ENCODE data around the gene NTM.

NTM gene

GRCh38 chr11:131638889-131639288, 268.5 kb downstream of the NTM start:
- Histone ChIP-seq H3K9ac (ENCODE audit: low read depth in 1 of 2, low read length in 2 of 2) (no peak overlapping the region), H3K4me3 (ENCODE audit: low read length in 2 of 2) (no peak overlapping the region), H3K9me3 (ENCODE audit: control insufficient read depth in 2 of 2, low read length in 2 of 2) (no peaks in the 10 kb centered on the region), H3K4me1 (ENCODE audit: control insufficient read depth in 2 of 2, insufficient read depth in 2 of 2, low read length in 2 of 2) (no peaks in the 10 kb centered on the region), H3K27ac (ENCODE audit: low read depth in 2 of 2, low read length in 2 of 2) (no peak overlapping the region), H3K27me3 (ENCODE audit: control insufficient read depth in 2 of 2, insufficient read depth in 2 of 2, low read length in 2 of 2) (no peaks in the 10 kb centered on the region), H3K36me3 (ENCODE audit: control insufficient read depth in 2 of 2, insufficient read depth in 2 of 2, low read length in 2 of 2) (no peaks in the 10 kb centered on the region)

- Histone ChIP-seq H3K27ac (ENCODE audit: low read depth in 2 of 2, low read length in 2 of 2) (no peak overlapping the region), H3K27me3 (ENCODE audit: control insufficient read depth in 2 of 2, insufficient read depth in 2 of 2, low read length in 2 of 2) (no peaks in the 10 kb centered on the region), H3K36me3 (ENCODE audit: control insufficient read depth in 2 of 2, insufficient read depth in 2 of 2, low read length in 2 of 2) (no peaks in the 10 kb centered on the region), H3K9ac (ENCODE audit: low read depth in 1 of 2, low read length in 2 of 2) (no peak overlapping the region), H3K4me1 (ENCODE audit: control insufficient read depth in 2 of 2, insufficient read depth in 2 of 2, low read length in 2 of 2) (no peaks in the 10 kb centered on the region), H3K9me3 (ENCODE audit: control insufficient read depth in 2 of 2, low read length in 2 of 2) (no peaks in the 10 kb centered on the region), H3K4me3 (ENCODE audit: low read length in 2 of 2) (no peak overlapping the region)
These were observed 269.9 kb downstream of the NTM start for GRCh38 chr11:131640320-131640719.

- Histone ChIP-seq H3K9me3 (ENCODE audit: control insufficient read depth in 2 of 2, low read length in 2 of 2) (no peaks in the 10 kb centered on the region), H3K27ac (ENCODE audit: low read depth in 2 of 2, low read length in 2 of 2) (no peak overlapping the region), H3K36me3 (ENCODE audit: control insufficient read depth in 2 of 2, insufficient read depth in 2 of 2, low read length in 2 of 2) (no peaks in the 10 kb centered on the region), H3K4me3 (ENCODE audit: low read length in 2 of 2) (no peak overlapping the region), H3K4me1 (ENCODE audit: control insufficient read depth in 2 of 2, insufficient read depth in 2 of 2, low read length in 2 of 2) (no peaks in the 10 kb centered on the region), H3K9ac (ENCODE audit: low read depth in 1 of 2, low read length in 2 of 2) (no peak overlapping the region), H3K27me3 (ENCODE audit: control insufficient read depth in 2 of 2, insufficient read depth in 2 of 2, low read length in 2 of 2) (no peaks in the 10 kb centered on the region)
These were observed 272.5 kb downstream of the NTM start for GRCh38 chr11:131642756-131643531.

- Histone ChIP-seq H3K9ac (ENCODE audit: low read depth in 1 of 2, low read length in 2 of 2) (no peak overlapping the region), H3K36me3 (ENCODE audit: control insufficient read depth in 2 of 2, insufficient read depth in 2 of 2, low read length in 2 of 2) (no peaks in the 10 kb centered on the region), H3K27me3 (ENCODE audit: control insufficient read depth in 2 of 2, insufficient read depth in 2 of 2, low read length in 2 of 2) (no peaks in the 10 kb centered on the region), H3K27ac (ENCODE audit: low read depth in 2 of 2, low read length in 2 of 2) (no peak overlapping the region), H3K9me3 (ENCODE audit: control insufficient read depth in 2 of 2, low read length in 2 of 2) (no peaks in the 10 kb centered on the region), H3K4me1 (ENCODE audit: control insufficient read depth in 2 of 2, insufficient read depth in 2 of 2, low read length in 2 of 2) (no peaks in the 10 kb centered on the region), H3K4me3 (ENCODE audit: low read length in 2 of 2) (no peak overlapping the region)
These were observed 273.9 kb downstream of the NTM start for GRCh38 chr11:131644204-131644795.

- Histone ChIP-seq H3K4me1 (ENCODE audit: control insufficient read depth in 2 of 2, insufficient read depth in 2 of 2, low read length in 2 of 2) (no peaks in the 10 kb centered on the region), H3K27ac (ENCODE audit: low read depth in 2 of 2, low read length in 2 of 2) (no peak overlapping the region), H3K9ac (ENCODE audit: low read depth in 1 of 2, low read length in 2 of 2) (no peak overlapping the region), H3K9me3 (ENCODE audit: control insufficient read depth in 2 of 2, low read length in 2 of 2) (no peaks in the 10 kb centered on the region), H3K27me3 (ENCODE audit: control insufficient read depth in 2 of 2, insufficient read depth in 2 of 2, low read length in 2 of 2) (no peaks in the 10 kb centered on the region), H3K4me3 (ENCODE audit: low read length in 2 of 2) (no peak overlapping the region), H3K36me3 (ENCODE audit: control insufficient read depth in 2 of 2, insufficient read depth in 2 of 2, low read length in 2 of 2) (no peaks in the 10 kb centered on the region)
These were observed 274.8 kb downstream of the NTM start for GRCh38 chr11:131645237-131645636.

- H3K4me1 ChIP-seq (ENCODE audit: control insufficient read depth in 2 of 2, insufficient read depth in 2 of 2, low read length in 2 of 2), result no peaks in the 10 kb centered on the region
- no peak overlapping the region for H3K9ac ChIP-seq (ENCODE audit: low read depth in 1 of 2, low read length in 2 of 2)
- H3K9me3 ChIP-seq (ENCODE audit: control insufficient read depth in 2 of 2, low read length in 2 of 2), result no peaks in the 10 kb centered on the region
- no peaks in the 10 kb centered on the region for H3K36me3 ChIP-seq (ENCODE audit: control insufficient read depth in 2 of 2, insufficient read depth in 2 of 2, low read length in 2 of 2)
- H3K27ac ChIP-seq (ENCODE audit: low read depth in 2 of 2, low read length in 2 of 2), result no peak overlapping the region
- H3K27me3 ChIP-seq (ENCODE audit: control insufficient read depth in 2 of 2, insufficient read depth in 2 of 2, low read length in 2 of 2), result no peaks in the 10 kb centered on the region
- no peak overlapping the region for H3K4me3 ChIP-seq (ENCODE audit: low read length in 2 of 2)
These were observed 279.4 kb downstream of the NTM start for GRCh38 chr11:131649856-131650255.

- no peaks in the 10 kb centered on the region for H3K27me3 ChIP-seq (ENCODE audit: control insufficient read depth in 2 of 2, insufficient read depth in 2 of 2, low read length in 2 of 2)
- no peak overlapping the region for H3K27ac ChIP-seq (ENCODE audit: low read depth in 2 of 2, low read length in 2 of 2)
- H3K36me3 ChIP-seq (ENCODE audit: control insufficient read depth in 2 of 2, insufficient read depth in 2 of 2, low read length in 2 of 2), result no peaks in the 10 kb centered on the region
- no peak overlapping the region for H3K9ac ChIP-seq (ENCODE audit: low read depth in 1 of 2, low read length in 2 of 2)
- H3K9me3 ChIP-seq (ENCODE audit: control insufficient read depth in 2 of 2, low read length in 2 of 2), result no peaks in the 10 kb centered on the region
- no peaks in the 10 kb centered on the region for H3K4me1 ChIP-seq (ENCODE audit: control insufficient read depth in 2 of 2, insufficient read depth in 2 of 2, low read length in 2 of 2)
- no peak overlapping the region for H3K4me3 ChIP-seq (ENCODE audit: low read length in 2 of 2)
These were observed 281.8 kb downstream of the NTM start for GRCh38 chr11:131652231-131652630.

GRCh38 chr11:131653260-131653659, 282.8 kb downstream of the NTM start:
- H3K4me1 ChIP-seq (ENCODE audit: control insufficient read depth in 2 of 2, insufficient read depth in 2 of 2, low read length in 2 of 2), result no peaks in the 10 kb centered on the region
- H3K27me3 ChIP-seq (ENCODE audit: control insufficient read depth in 2 of 2, insufficient read depth in 2 of 2, low read length in 2 of 2), result no peaks in the 10 kb centered on the region
- H3K36me3 ChIP-seq (ENCODE audit: control insufficient read depth in 2 of 2, insufficient read depth in 2 of 2, low read length in 2 of 2), result no peaks in the 10 kb centered on the region
- H3K9ac ChIP-seq (ENCODE audit: low read depth in 1 of 2, low read length in 2 of 2), result no peak overlapping the region
- H3K27ac ChIP-seq (ENCODE audit: low read depth in 2 of 2, low read length in 2 of 2), result no peak overlapping the region
- no peaks in the 10 kb centered on the region for H3K9me3 ChIP-seq (ENCODE audit: control insufficient read depth in 2 of 2, low read length in 2 of 2)
- H3K4me3 ChIP-seq (ENCODE audit: low read length in 2 of 2), result no peak overlapping the region

GRCh38 chr11:131654849-131655248, 284.4 kb downstream of the NTM start:
- Histone ChIP-seq H3K27ac (ENCODE audit: low read depth in 2 of 2, low read length in 2 of 2) (no peak overlapping the region), H3K27me3 (ENCODE audit: control insufficient read depth in 2 of 2, insufficient read depth in 2 of 2, low read length in 2 of 2) (peaks cover 0 to 3% of the 10 kb centered on the region in 2 donors), H3K9me3 (ENCODE audit: control insufficient read depth in 2 of 2, low read length in 2 of 2) (no peaks in the 10 kb centered on the region), H3K4me1 (ENCODE audit: control insufficient read depth in 2 of 2, insufficient read depth in 2 of 2, low read length in 2 of 2) (no peaks in the 10 kb centered on the region), H3K4me3 (ENCODE audit: low read length in 2 of 2) (no peak overlapping the region), H3K9ac (ENCODE audit: low read depth in 1 of 2, low read length in 2 of 2) (no peak overlapping the region), H3K36me3 (ENCODE audit: control insufficient read depth in 2 of 2, insufficient read depth in 2 of 2, low read length in 2 of 2) (no peaks in the 10 kb centered on the region)

- H3K27ac ChIP-seq (ENCODE audit: low read depth in 2 of 2, low read length in 2 of 2), result no peak overlapping the region
- H3K4me1 ChIP-seq (ENCODE audit: control insufficient read depth in 2 of 2, insufficient read depth in 2 of 2, low read length in 2 of 2), result no peaks in the 10 kb centered on the region
- H3K9ac ChIP-seq (ENCODE audit: low read depth in 1 of 2, low read length in 2 of 2), result no peak overlapping the region
- H3K9me3 ChIP-seq (ENCODE audit: control insufficient read depth in 2 of 2, low read length in 2 of 2), result no peaks in the 10 kb centered on the region
- H3K36me3 ChIP-seq (ENCODE audit: control insufficient read depth in 2 of 2, insufficient read depth in 2 of 2, low read length in 2 of 2), result no peaks in the 10 kb centered on the region
- H3K4me3 ChIP-seq (ENCODE audit: low read length in 2 of 2), result no peak overlapping the region
- peaks cover 0 to 3% of the 10 kb centered on the region in 2 donors for H3K27me3 ChIP-seq (ENCODE audit: control insufficient read depth in 2 of 2, insufficient read depth in 2 of 2, low read length in 2 of 2)
These were observed 285.9 kb downstream of the NTM start for GRCh38 chr11:131656179-131656838.

All from mucosa of rectum (tissue), 2 donors.